ENCODE results near the gene SOCS6. TPM values are rescaled to one million over a fixed set of nuclear protein-coding genes. Genes with fewer than 3 reads are reported as not detected.

The SOCS6 gene
- total and polyA plus RNA-seq, 2 experiments from 2014 or later = 4.4 to 13.3 TPM

DNA sequence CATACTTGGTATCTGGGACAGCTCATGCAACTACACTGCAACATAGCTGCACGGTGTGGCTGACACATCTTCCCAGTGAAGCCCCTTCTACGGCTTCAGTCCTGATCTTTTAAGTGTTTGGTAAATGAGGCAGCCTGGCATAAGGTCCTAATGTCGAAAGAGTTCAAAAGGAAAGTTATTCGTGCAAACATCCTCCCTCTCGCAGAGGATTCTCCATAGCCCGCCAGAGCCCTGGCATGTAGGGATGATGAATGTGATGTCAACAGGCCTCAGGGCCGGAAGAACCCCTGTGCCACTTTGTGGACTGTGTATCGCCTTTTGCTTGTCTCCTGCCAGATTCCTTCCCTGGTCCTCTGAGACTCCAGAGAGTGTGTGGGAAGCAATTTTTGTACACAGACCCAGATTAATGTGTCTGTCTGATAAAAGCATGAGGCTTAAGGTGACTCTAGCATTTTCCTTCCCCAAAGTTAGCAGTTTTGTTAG is 88.5 kb downstream of the SOCS6 start:
- Histone ChIP-seq H3K79me2 (replicated peaks; ENCODE audit: insufficient read depth) (no peaks in the 10 kb centered on the region), H3K27ac (ENCODE audit: low read depth) (no peak overlapping the region), H2AFZ (no peak overlapping the region; the same call in 1 of the 2 replicates), H3K36me3 (ENCODE audit: insufficient read depth) (no peaks in the 10 kb centered on the region), H3K4me2 (no peak overlapping the region), H4K20me1 (replicated peaks; ENCODE audit: insufficient read depth) (no peaks in the 10 kb centered on the region), H3K27me3 (ENCODE audit: insufficient read depth) (no peaks in the 10 kb centered on the region), H3K4me1 (ENCODE audit: insufficient read depth) (no peaks in the 10 kb centered on the region), H3F3A (replicated peaks; ENCODE audit: low read depth) (no peaks in the 10 kb centered on the region), H3K9me2 (ENCODE audit: insufficient read depth) (no peaks in the 10 kb centered on the region), H3K4me3 (no peak overlapping the region)
- ATAC-seq = no peak
- Mint-ChIP-seq H3K36me3 (ENCODE audit: low read depth) (no peaks in the 10 kb centered on the region), H3K4me1 (peaks cover 6% of the 10 kb centered on the region), H3K27ac (no peak overlapping the region), H3K4me3 (no peak overlapping the region), H3K9me3 (no peaks in the 10 kb centered on the region), H3K27me3 (ENCODE audit: insufficient read depth, low read depth, poor library complexity) (peaks cover 2% of the 10 kb centered on the region)
- no peak for DNase-seq (ENCODE audit: low spot score)
- TF ChIP-seq NANOG (IDR thresholded peaks at IDR 0.05; ENCODE audit: borderline replicate concordance) (no peak), ZNF114 (CRISPR knock-in tag; IDR thresholded peaks at IDR 0.05) (no peak), EZH2phosphoT487 (IDR thresholded peaks at IDR 0.05; ENCODE audit: unreplicated experiment) (no peak), JUNB (IDR thresholded peaks at IDR 0.05; ENCODE audit: unreplicated experiment) (no peak), CREB1 (CRISPR knock-in tag; IDR thresholded peaks at IDR 0.05; ENCODE audit: low read depth) (no peak), EZH2 (IDR thresholded peaks at IDR 0.05; ENCODE audit: low read depth, unreplicated experiment) (no peak), POLR2AphosphoS5 (IDR thresholded peaks at IDR 0.05; ENCODE audit: low read depth) (no peak), ZNF331 (CRISPR knock-in tag; IDR thresholded peaks at IDR 0.05; ENCODE audit: low read depth) (no peak), STAT1 (IDR thresholded peaks at IDR 0.05; ENCODE audit: unreplicated experiment) (no peak)
- TF ChIP-seq, protein P1, sequence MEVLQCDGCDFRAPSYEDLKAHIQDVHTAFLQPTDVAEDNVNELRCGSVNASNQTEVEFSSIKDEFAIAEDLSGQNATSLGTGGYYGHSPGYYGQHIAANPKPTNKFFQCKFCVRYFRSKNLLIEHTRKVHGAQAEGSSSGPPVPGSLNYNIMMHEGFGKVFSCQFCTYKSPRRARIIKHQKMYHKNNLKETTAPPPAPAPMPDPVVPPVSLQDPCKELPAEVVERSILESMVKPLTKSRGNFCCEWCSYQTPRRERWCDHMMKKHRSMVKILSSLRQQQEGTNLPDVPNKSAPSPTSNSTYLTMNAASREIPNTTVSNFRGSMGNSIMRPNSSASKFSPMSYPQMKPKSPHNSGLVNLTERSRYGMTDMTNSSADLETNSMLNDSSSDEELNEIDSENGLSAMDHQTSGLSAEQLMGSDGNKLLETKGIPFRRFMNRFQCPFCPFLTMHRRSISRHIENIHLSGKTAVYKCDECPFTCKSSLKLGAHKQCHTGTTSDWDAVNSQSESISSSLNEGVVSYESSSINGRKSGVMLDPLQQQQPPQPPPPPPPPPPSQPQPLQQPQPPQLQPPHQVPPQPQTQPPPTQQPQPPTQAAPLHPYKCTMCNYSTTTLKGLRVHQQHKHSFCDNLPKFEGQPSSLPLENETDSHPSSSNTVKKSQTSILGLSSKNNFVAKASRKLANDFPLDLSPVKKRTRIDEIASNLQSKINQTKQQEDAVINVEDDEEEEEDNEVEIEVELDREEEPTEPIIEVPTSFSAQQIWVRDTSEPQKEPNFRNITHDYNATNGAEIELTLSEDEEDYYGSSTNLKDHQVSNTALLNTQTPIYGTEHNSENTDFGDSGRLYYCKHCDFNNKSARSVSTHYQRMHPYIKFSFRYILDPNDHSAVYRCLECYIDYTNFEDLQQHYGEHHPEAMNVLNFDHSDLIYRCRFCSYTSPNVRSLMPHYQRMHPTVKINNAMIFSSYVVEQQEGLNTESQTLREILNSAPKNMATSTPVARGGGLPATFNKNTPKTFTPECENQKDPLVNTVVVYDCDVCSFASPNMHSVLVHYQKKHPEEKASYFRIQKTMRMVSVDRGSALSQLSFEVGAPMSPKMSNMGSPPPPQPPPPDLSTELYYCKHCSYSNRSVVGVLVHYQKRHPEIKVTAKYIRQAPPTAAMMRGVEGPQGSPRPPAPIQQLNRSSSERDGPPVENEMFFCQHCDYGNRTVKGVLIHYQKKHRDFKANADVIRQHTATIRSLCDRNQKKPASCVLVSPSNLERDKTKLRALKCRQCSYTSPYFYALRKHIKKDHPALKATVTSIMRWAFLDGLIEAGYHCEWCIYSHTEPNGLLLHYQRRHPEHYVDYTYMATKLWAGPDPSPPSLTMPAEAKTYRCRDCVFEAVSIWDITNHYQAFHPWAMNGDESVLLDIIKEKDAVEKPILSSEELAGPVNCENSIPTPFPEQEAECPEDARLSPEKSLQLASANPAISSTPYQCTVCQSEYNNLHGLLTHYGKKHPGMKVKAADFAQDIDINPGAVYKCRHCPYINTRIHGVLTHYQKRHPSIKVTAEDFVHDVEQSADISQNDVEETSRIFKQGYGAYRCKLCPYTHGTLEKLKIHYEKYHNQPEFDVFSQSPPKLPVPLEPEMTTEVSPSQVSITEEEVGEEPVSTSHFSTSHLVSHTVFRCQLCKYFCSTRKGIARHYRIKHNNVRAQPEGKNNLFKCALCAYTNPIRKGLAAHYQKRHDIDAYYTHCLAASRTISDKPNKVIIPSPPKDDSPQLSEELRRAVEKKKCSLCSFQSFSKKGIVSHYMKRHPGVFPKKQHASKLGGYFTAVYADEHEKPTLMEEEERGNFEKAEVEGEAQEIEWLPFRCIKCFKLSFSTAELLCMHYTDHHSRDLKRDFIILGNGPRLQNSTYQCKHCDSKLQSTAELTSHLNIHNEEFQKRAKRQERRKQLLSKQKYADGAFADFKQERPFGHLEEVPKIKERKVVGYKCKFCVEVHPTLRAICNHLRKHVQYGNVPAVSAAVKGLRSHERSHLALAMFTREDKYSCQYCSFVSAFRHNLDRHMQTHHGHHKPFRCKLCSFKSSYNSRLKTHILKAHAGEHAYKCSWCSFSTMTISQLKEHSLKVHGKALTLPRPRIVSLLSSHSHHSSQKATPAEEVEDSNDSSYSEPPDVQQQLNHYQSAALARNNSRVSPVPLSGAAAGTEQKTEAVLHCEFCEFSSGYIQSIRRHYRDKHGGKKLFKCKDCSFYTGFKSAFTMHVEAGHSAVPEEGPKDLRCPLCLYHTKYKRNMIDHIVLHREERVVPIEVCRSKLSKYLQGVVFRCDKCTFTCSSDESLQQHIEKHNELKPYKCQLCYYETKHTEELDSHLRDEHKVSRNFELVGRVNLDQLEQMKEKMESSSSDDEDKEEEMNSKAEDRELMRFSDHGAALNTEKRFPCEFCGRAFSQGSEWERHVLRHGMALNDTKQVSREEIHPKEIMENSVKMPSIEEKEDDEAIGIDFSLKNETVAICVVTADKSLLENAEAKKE (CRISPR knock-in tag; IDR thresholded peaks at IDR 0.05) = no peak
- TF ChIP-seq, protein P2, sequence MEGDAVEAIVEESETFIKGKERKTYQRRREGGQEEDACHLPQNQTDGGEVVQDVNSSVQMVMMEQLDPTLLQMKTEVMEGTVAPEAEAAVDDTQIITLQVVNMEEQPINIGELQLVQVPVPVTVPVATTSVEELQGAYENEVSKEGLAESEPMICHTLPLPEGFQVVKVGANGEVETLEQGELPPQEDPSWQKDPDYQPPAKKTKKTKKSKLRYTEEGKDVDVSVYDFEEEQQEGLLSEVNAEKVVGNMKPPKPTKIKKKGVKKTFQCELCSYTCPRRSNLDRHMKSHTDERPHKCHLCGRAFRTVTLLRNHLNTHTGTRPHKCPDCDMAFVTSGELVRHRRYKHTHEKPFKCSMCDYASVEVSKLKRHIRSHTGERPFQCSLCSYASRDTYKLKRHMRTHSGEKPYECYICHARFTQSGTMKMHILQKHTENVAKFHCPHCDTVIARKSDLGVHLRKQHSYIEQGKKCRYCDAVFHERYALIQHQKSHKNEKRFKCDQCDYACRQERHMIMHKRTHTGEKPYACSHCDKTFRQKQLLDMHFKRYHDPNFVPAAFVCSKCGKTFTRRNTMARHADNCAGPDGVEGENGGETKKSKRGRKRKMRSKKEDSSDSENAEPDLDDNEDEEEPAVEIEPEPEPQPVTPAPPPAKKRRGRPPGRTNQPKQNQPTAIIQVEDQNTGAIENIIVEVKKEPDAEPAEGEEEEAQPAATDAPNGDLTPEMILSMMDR (conservative IDR thresholded peaks at IDR 0.05; ENCODE audit: low read depth in 2 of 2) = no peak
- TF ChIP-seq, protein P3, sequence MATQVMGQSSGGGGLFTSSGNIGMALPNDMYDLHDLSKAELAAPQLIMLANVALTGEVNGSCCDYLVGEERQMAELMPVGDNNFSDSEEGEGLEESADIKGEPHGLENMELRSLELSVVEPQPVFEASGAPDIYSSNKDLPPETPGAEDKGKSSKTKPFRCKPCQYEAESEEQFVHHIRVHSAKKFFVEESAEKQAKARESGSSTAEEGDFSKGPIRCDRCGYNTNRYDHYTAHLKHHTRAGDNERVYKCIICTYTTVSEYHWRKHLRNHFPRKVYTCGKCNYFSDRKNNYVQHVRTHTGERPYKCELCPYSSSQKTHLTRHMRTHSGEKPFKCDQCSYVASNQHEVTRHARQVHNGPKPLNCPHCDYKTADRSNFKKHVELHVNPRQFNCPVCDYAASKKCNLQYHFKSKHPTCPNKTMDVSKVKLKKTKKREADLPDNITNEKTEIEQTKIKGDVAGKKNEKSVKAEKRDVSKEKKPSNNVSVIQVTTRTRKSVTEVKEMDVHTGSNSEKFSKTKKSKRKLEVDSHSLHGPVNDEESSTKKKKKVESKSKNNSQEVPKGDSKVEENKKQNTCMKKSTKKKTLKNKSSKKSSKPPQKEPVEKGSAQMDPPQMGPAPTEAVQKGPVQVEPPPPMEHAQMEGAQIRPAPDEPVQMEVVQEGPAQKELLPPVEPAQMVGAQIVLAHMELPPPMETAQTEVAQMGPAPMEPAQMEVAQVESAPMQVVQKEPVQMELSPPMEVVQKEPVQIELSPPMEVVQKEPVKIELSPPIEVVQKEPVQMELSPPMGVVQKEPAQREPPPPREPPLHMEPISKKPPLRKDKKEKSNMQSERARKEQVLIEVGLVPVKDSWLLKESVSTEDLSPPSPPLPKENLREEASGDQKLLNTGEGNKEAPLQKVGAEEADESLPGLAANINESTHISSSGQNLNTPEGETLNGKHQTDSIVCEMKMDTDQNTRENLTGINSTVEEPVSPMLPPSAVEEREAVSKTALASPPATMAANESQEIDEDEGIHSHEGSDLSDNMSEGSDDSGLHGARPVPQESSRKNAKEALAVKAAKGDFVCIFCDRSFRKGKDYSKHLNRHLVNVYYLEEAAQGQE (IDR thresholded peaks at IDR 0.05; ENCODE audit: unreplicated experiment) = no peak

Data from GM23338 (cell line).